ENCODE data around the gene ZCCHC24. TPM values are rescaled to one million over a fixed set of nuclear protein-coding genes. Genes with fewer than 3 reads are reported as not detected.

The ZCCHC24 gene
- total and polyA plus RNA-seq, 2 donors (not counting 1 experiment from before 2014, with no cell fraction given) = 33.2 to 44.4 TPM

DNA sequence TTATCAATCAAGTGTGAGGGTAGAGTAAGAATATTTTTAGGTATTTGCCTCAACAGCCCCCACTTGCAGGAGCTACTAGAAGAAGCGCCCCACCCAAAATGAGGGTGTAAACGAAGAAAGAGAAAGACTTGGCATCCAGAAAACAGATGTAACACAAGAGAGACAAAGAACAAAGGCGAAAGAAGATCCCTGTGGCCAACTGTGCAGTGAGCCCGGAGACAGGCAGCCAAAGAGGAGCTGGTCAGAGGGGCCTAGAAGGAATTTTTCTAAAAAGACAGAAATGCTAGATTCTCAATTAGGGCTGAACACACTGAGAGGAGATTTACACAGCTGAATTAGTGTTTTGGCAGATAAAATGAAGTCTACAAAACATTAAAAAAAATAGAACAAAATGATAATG lies 37.3 kb upstream of the ZCCHC24 start:
- Histone ChIP-seq H3K27ac (ENCODE audit: insufficient read depth, low read length) (no peak overlapping the region), H3K79me2 (ENCODE audit: control insufficient read depth, insufficient read depth, low read length) (no peaks in the 10 kb centered on the region), H3K9me3 (ENCODE audit: control insufficient read depth, insufficient read depth, low read depth, low read length) (no peaks in the 10 kb centered on the region), H3K36me3 (ENCODE audit: control insufficient read depth, insufficient read depth, low read length) (no peaks in the 10 kb centered on the region), H3K4me2 (ENCODE audit: extremely low read depth, insufficient read depth, low read length) (no peak overlapping the region), H3K4me3 (replicated peaks in 1 of 4; ENCODE audit: control extremely low read depth in 1 of 4, insufficient read depth in 1 of 4, low read depth in 3 of 4, low read length in 4 of 4) (no peak overlapping the region), H3K4me1 (ENCODE audit: control insufficient read depth, extremely low read depth, insufficient read depth, low read length) (peaks cover 13% of the 10 kb centered on the region), H4K20me1 (ENCODE audit: control insufficient read depth, extremely low read depth, insufficient read depth, low read length) (no peaks in the 10 kb centered on the region), H3K27me3 (ENCODE audit: control insufficient read depth, insufficient read depth, low read length) (no peaks in the 10 kb centered on the region), H2AFZ (ENCODE audit: low read length) (no peak overlapping the region), H3K9ac (ENCODE audit: insufficient read depth, low read length) (no peak overlapping the region)
- DNase-seq (ENCODE audit: low read depth in 2 of 2) = no peak
- TF ChIP-seq, protein P1, sequence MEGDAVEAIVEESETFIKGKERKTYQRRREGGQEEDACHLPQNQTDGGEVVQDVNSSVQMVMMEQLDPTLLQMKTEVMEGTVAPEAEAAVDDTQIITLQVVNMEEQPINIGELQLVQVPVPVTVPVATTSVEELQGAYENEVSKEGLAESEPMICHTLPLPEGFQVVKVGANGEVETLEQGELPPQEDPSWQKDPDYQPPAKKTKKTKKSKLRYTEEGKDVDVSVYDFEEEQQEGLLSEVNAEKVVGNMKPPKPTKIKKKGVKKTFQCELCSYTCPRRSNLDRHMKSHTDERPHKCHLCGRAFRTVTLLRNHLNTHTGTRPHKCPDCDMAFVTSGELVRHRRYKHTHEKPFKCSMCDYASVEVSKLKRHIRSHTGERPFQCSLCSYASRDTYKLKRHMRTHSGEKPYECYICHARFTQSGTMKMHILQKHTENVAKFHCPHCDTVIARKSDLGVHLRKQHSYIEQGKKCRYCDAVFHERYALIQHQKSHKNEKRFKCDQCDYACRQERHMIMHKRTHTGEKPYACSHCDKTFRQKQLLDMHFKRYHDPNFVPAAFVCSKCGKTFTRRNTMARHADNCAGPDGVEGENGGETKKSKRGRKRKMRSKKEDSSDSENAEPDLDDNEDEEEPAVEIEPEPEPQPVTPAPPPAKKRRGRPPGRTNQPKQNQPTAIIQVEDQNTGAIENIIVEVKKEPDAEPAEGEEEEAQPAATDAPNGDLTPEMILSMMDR (conservative IDR thresholded peaks at IDR 0.05 in 1 of 2, IDR thresholded peaks at IDR 0.05 in 1 of 2; ENCODE audit: low read depth in 1 of 2, low read length in 2 of 2) = no peak
- TF ChIP-seq EZH2 (IDR thresholded peaks at IDR 0.05; ENCODE audit: low read length, missing control alignments) = no peak

DNA sequence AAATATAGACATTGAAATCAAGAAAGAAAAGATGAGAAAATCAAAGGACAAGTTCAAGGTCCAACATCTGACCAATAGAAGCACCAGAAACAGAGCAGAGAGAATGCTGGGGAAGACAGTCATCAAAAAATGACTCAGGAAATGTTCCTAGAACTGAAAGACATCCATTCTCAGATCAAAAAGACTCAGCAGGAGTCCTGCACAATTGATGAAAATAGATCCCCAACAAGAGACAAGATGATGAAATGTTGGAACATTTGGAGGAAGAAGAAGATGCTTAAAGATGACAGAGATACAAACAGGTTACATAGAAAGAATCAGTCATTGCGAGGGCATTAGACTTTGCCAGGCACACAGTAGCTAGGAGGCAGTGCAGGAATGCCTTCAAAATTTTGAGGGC lies 36.9 kb upstream of the ZCCHC24 start:
- DNase-seq (ENCODE audit: low read depth in 2 of 2) = no peak
- Histone ChIP-seq H3K4me1 (ENCODE audit: control insufficient read depth, extremely low read depth, insufficient read depth, low read length) (peaks cover 9% of the 10 kb centered on the region), H3K27me3 (ENCODE audit: control insufficient read depth, insufficient read depth, low read length) (no peaks in the 10 kb centered on the region), H4K20me1 (ENCODE audit: control insufficient read depth, extremely low read depth, insufficient read depth, low read length) (no peaks in the 10 kb centered on the region), H2AFZ (ENCODE audit: low read length) (no peak overlapping the region), H3K36me3 (ENCODE audit: control insufficient read depth, insufficient read depth, low read length) (no peaks in the 10 kb centered on the region), H3K4me2 (ENCODE audit: extremely low read depth, insufficient read depth, low read length) (no peak overlapping the region), H3K9me3 (ENCODE audit: control insufficient read depth, insufficient read depth, low read depth, low read length) (no peaks in the 10 kb centered on the region), H3K9ac (ENCODE audit: insufficient read depth, low read length) (no peak overlapping the region), H3K4me3 (replicated peaks in 1 of 4; ENCODE audit: control extremely low read depth in 1 of 4, insufficient read depth in 1 of 4, low read depth in 3 of 4, low read length in 4 of 4) (no peak overlapping the region), H3K27ac (ENCODE audit: insufficient read depth, low read length) (no peak overlapping the region), H3K79me2 (ENCODE audit: control insufficient read depth, insufficient read depth, low read length) (no peaks in the 10 kb centered on the region)
- TF ChIP-seq, protein P1 (conservative IDR thresholded peaks at IDR 0.05 in 1 of 2, IDR thresholded peaks at IDR 0.05 in 1 of 2; ENCODE audit: low read depth in 1 of 2, low read length in 2 of 2) = no peak
- no peak for TF ChIP-seq EZH2 (IDR thresholded peaks at IDR 0.05; ENCODE audit: low read length, missing control alignments)

DNA sequence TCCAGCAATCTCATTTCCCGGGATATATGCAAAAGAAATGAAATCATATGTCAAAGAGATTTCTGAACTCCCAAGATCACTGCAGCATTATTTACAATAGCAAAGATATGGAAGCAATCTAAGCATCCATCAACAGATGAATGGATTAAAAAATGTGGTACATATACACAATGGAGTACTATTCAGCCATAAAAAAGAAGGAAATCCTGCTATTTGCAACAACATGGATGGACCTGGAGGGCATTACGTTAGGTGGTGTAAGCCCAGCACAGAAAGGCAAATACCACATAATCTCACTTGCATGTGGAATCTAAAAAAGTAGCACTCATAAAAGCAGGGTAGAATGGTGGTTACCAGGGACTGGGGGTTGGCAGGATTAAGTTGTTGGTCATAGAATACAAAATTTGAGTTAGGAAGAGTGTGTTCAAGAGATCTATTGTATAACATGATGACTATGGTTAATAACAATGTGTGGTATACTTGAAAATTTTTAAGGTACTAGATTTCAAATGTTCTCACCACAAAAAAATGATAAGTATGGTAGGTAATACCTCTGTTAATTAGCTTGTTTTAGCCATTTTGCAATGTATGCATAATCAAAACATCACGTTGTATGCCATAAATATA lies 34.0 kb upstream of the ZCCHC24 start:
- Histone ChIP-seq H3K36me3 (ENCODE audit: control insufficient read depth, insufficient read depth, low read length) (no peaks in the 10 kb centered on the region), H3K9ac (ENCODE audit: insufficient read depth, low read length) (no peak overlapping the region), H4K20me1 (ENCODE audit: control insufficient read depth, extremely low read depth, insufficient read depth, low read length) (no peaks in the 10 kb centered on the region), H3K4me1 (ENCODE audit: control insufficient read depth, extremely low read depth, insufficient read depth, low read length) (peaks cover 9% of the 10 kb centered on the region), H3K79me2 (ENCODE audit: control insufficient read depth, insufficient read depth, low read length) (no peaks in the 10 kb centered on the region), H2AFZ (ENCODE audit: low read length) (no peak overlapping the region), H3K4me3 (replicated peaks in 1 of 4; ENCODE audit: control extremely low read depth in 1 of 4, insufficient read depth in 1 of 4, low read depth in 3 of 4, low read length in 4 of 4) (no peak overlapping the region), H3K4me2 (ENCODE audit: extremely low read depth, insufficient read depth, low read length) (no peak overlapping the region), H3K9me3 (ENCODE audit: control insufficient read depth, insufficient read depth, low read depth, low read length) (no peaks in the 10 kb centered on the region), H3K27ac (ENCODE audit: insufficient read depth, low read length) (no peak overlapping the region), H3K27me3 (ENCODE audit: control insufficient read depth, insufficient read depth, low read length) (no peaks in the 10 kb centered on the region)
- peak in 1 of 2 donors; percentile 36 for DNase-seq (ENCODE audit: low read depth in 2 of 2)
- no peak for TF ChIP-seq EZH2 (IDR thresholded peaks at IDR 0.05; ENCODE audit: low read length, missing control alignments)
- TF ChIP-seq, protein P1 (conservative IDR thresholded peaks at IDR 0.05 in 1 of 2, IDR thresholded peaks at IDR 0.05 in 1 of 2; ENCODE audit: low read depth in 1 of 2, low read length in 2 of 2) = no peak

Measured in fibroblast of lung (primary cell).